ENCODE measurements around the gene USP10.

DNA sequence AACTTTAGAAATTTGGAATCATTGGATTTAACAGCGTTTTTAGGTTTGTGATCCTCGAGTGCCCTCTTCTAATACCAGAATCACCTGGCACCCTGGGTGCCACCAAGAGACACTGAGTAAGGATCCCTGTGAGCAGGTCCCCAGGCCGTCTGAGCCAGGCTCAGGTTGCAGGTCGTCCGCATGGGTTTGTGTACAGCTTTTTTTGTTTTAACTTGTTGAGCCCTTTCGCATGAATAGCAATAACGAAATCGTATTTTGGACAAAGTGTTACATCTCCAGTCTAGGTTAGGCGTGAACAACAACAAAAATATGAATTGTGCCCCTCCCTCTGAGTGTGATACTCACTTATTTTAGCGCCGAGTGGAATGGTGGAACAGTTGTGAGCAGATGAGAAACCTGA lies 10.9 kb downstream of the USP10 start:
- TF ChIP-seq GATA2 (IDR thresholded peaks at IDR 0.05; ENCODE audit: low read depth, low read length) (no peak), GATA3 (IDR thresholded peaks at IDR 0.05; ENCODE audit: low read depth, low read length) (no peak)
